Measurements from ENCODE around the gene SMIM23. TPM values are rescaled to one million over a fixed set of nuclear protein-coding genes. Genes with fewer than 3 reads are reported as not detected.

Gene SMIM23
- total and polyA plus RNA-seq, 2 of the 4 experiments (the other 2 are of a cell fraction) = not detected

GRCh38 chr5:171798418-171798817 lies 12.8 kb downstream of the SMIM23 start:
- ATAC-seq (ENCODE audit: low read depth) = no peak
- TF ChIP-seq POLR2A (IDR thresholded peaks at IDR 0.05; ENCODE audit: low read depth, low read length) (no peak), MXI1 (IDR thresholded peaks at IDR 0.05; ENCODE audit: borderline replicate concordance, low read depth, low read length) (no peak), CTCF (conservative IDR thresholded peaks at IDR 0.05; ENCODE audit: low read depth, low read length) (no peak), NFE2L2 (IDR thresholded peaks at IDR 0.05; ENCODE audit: low read depth, low read length) (no peak), FOS (IDR thresholded peaks at IDR 0.05; ENCODE audit: low read depth, low read length) (no peak), ELK1 (IDR thresholded peaks at IDR 0.05; ENCODE audit: borderline replicate concordance, low read depth, low read length) (no peak), BHLHE40 (IDR thresholded peaks at IDR 0.05; ENCODE audit: low read depth, low read length) (no peak)
- BruUV-seq (replicated peaks) = no TSS peak
- Histone ChIP-seq H3K27me3 (ENCODE audit: control insufficient read depth, insufficient read depth, low read length) (peaks cover 17% of the 10 kb centered on the region), H3K9me1 (ENCODE audit: insufficient read depth, low read length) (no peaks in the 10 kb centered on the region), H2BK15ac (ENCODE audit: low read depth, low read length) (no peak overlapping the region), H4K91ac (ENCODE audit: insufficient read depth, low read depth, low read length) (no peak overlapping the region), H3K4me2 (ENCODE audit: low read depth, low read length) (no peak overlapping the region), H3K23ac (ENCODE audit: low read depth, low read length) (no peak overlapping the region), H3K4ac (ENCODE audit: low read depth, low read length) (no peak overlapping the region), H2AK9ac (replicated peaks; ENCODE audit: low read depth, low read length, poor library complexity) (no peak overlapping the region), H3K4me1 (ENCODE audit: control insufficient read depth, insufficient read depth, low read length) (no peaks in the 10 kb centered on the region), H3K9ac (ENCODE audit: low read depth, low read length) (no peak overlapping the region), H3K14ac (replicated peaks; ENCODE audit: low read depth, low read length) (no peak overlapping the region), H4K5ac (ENCODE audit: low read depth, low read length) (no peak overlapping the region), H2AFZ (replicated peaks; ENCODE audit: low read length, poor library complexity) (no peak overlapping the region), H3K79me1 (ENCODE audit: low read depth in 1 of 2, low read length in 2 of 2) (no peaks in the 10 kb centered on the region), H3K27ac (ENCODE audit: insufficient read depth, low read length) (no peak overlapping the region), H3K56ac (ENCODE audit: extremely low read depth, insufficient read depth, low read length) (no peak overlapping the region), H2BK5ac (ENCODE audit: low read depth, low read length, poor library complexity, severe bottlenecking) (no peak overlapping the region), H4K8ac (ENCODE audit: low read depth in 2 of 2, low read length in 2 of 2) (no peak overlapping the region), H3K4me3 (ENCODE audit: insufficient read depth, low read depth, low read length) (no peak overlapping the region), H3K18ac (ENCODE audit: low read depth, low read length) (no peak overlapping the region), H2BK120ac (ENCODE audit: low read depth, low read length) (no peak overlapping the region), H3K9me3 (ENCODE audit: control insufficient read depth, insufficient read depth, low read length) (no peaks in the 10 kb centered on the region), H4K20me1 (ENCODE audit: insufficient read depth, low read length) (no peaks in the 10 kb centered on the region), H3K36me3 (ENCODE audit: control insufficient read depth, insufficient read depth, low read length) (no peaks in the 10 kb centered on the region), H2BK20ac (ENCODE audit: low read depth, low read length) (no peak overlapping the region), H2AK5ac (ENCODE audit: low read depth, low read length) (no peak overlapping the region)
- no CpG with 5 or more reads among the region's 8 CpGs for WGBS, 2 experiments (ENCODE audit: extremely low coverage in 2 of 2, insufficient read length in 1 of 2)
- DNase-seq = no peak
- in situ Hi-C loops (cut with MboI; ENCODE audit: low sequenced_read_pairs) = no loop called here
- ChIA-PET CTCF (no interaction called here), POLR2A (ENCODE audit: unreplicated experiment) (no interaction called here)
- dilution Hi-C loops (cut with HindIII; ENCODE audit: low sequenced_read_pairs, unreplicated experiment) = no loop called here
- intact Hi-C loops (cut with micrococcal nuclease) = no loop called here
